Measurements from ENCODE around the gene YPEL5.
"Not testable (repeated sequence)": the region's sequence is repeated elsewhere in the genome, so short reads cannot be mapped to it uniquely, and the experiment has no call there.

YPEL5 gene

GRCh38 chr2:30146337-30147195, at the start of gene YPEL5:
Gene YPEL5, plus strand, starts transcription at chr2:30147007. Its CDS starts 9,645 bp downstream, at chr2:30156652.
- DNase-seq (ENCODE audit: low spot score) = peak; percentile 97

- DNase-seq (ENCODE audit: low spot score) = no peak
Measured at GRCh38 chr2:30098266-30099005, 48.4 kb upstream of the YPEL5 start.

- DNase-seq (ENCODE audit: low spot score) = not testable (repeated sequence)
Measured at GRCh38 chr2:30099366-30099765, 47.4 kb upstream of the YPEL5 start.

- not testable (repeated sequence) for DNase-seq (ENCODE audit: low spot score)
Measured at GRCh38 chr2:30100691-30101090, 46.1 kb upstream of the YPEL5 start.

- DNase-seq (ENCODE audit: low spot score) = no peak
Measured at GRCh38 chr2:30104307-30104706, 42.5 kb upstream of the YPEL5 start.

- no peak for DNase-seq (ENCODE audit: low spot score)
Measured at GRCh38 chr2:30105556-30105955, 41.3 kb upstream of the YPEL5 start.

GRCh38 chr2:30106543-30106942, 40.3 kb upstream of the YPEL5 start:
- peak; percentile 31 for DNase-seq (ENCODE audit: low spot score)

GRCh38 chr2:30108192-30108591, 38.6 kb upstream of the YPEL5 start:
- no peak for DNase-seq (ENCODE audit: low spot score)

- no peak for DNase-seq (ENCODE audit: low spot score)
Measured at GRCh38 chr2:30108851-30109250, 38.0 kb upstream of the YPEL5 start.

GRCh38 chr2:30109856-30110255, 37.0 kb upstream of the YPEL5 start:
- DNase-seq (ENCODE audit: low spot score) = no peak

GRCh38 chr2:30110773-30111172, 36.0 kb upstream of the YPEL5 start:
- no peak for DNase-seq (ENCODE audit: low spot score)

GRCh38 chr2:30111186-30111585, 35.6 kb upstream of the YPEL5 start:
- DNase-seq (ENCODE audit: low spot score) = not testable (repeated sequence)

- no peak for DNase-seq (ENCODE audit: low spot score)
Measured at GRCh38 chr2:30112561-30112960, 34.2 kb upstream of the YPEL5 start.

GRCh38 chr2:30113617-30114293, 33.1 kb upstream of the YPEL5 start:
- DNase-seq (ENCODE audit: low spot score) = peak; percentile 86

GRCh38 chr2:30115141-30115980, 31.4 kb upstream of the YPEL5 start:
- peak; percentile 67 for DNase-seq (ENCODE audit: low spot score)

GRCh38 chr2:30115981-30116285, 30.9 kb upstream of the YPEL5 start:
- no peak for DNase-seq (ENCODE audit: low spot score)

GRCh38 chr2:30122362-30122761, 24.4 kb upstream of the YPEL5 start:
- no peak for DNase-seq (ENCODE audit: low spot score)

- no peak for DNase-seq (ENCODE audit: low spot score)
Measured at GRCh38 chr2:30127016-30127893, 19.6 kb upstream of the YPEL5 start.

- DNase-seq (ENCODE audit: low spot score) = no peak
Measured at GRCh38 chr2:30134582-30134981, 12.2 kb upstream of the YPEL5 start.

- DNase-seq (ENCODE audit: low spot score) = no peak
Measured at GRCh38 chr2:30135541-30135940, 11.3 kb upstream of the YPEL5 start.

All from AG08396 (cell line).